Measurements from ENCODE around the gene CPM. TPM values are rescaled to one million over a fixed set of nuclear protein-coding genes. Genes with fewer than 3 reads are reported as not detected.
"Not testable (repeated sequence)": the region's sequence is repeated elsewhere in the genome, so short reads cannot be mapped to it uniquely, and the experiment has no call there.

The CPM gene
- total RNA-seq, 2 experiments from 2014 or later, result 0.34 to 0.58 TPM

GRCh38 chr12:68870011-68870410 is 63.0 kb downstream of the CPM start:
- H3K4me3 Mint-ChIP-seq, result no peak overlapping the region
- ChIA-PET POLR2A (no interaction called here), CTCF (interaction anchor here (2.9 kb wide), 1 partner anchor 200 kb away, joined by 12 read pairs; no protein-coding TSS in a partner anchor)
- no peaks in the 10 kb centered on the region for H3K36me3 Mint-ChIP-seq (ENCODE audit: low read depth)
- H3K27me3 Mint-ChIP-seq (ENCODE audit: low read depth), result peaks cover 5% of the 10 kb centered on the region
- H3K27ac Mint-ChIP-seq, result no peak overlapping the region
- no peaks in the 10 kb centered on the region for H3K9me3 Mint-ChIP-seq (ENCODE audit: insufficient read depth)
- no peaks in the 10 kb centered on the region for H3K4me1 Mint-ChIP-seq (ENCODE audit: low read depth)
- DNase-seq (no peak), ATAC-seq (no peak)

GRCh38 chr12:68868043-68868790 is 64.8 kb downstream of the CPM start:
- H3K27me3 Mint-ChIP-seq (ENCODE audit: low read depth), result peaks cover 3% of the 10 kb centered on the region
- no peaks in the 10 kb centered on the region for H3K9me3 Mint-ChIP-seq (ENCODE audit: insufficient read depth)
- no peaks in the 10 kb centered on the region for H3K36me3 Mint-ChIP-seq (ENCODE audit: low read depth)
- no peak overlapping the region for H3K27ac Mint-ChIP-seq
- H3K4me1 Mint-ChIP-seq (ENCODE audit: low read depth), result no peaks in the 10 kb centered on the region
- ChIA-PET POLR2A (no interaction called here), CTCF (interaction anchor here (0.6 to 2.9 kb wide), 3 partner anchors 202 to 386 kb away, joined by 4 to 12 read pairs (median 4); no protein-coding TSS in a partner anchor)
- ATAC-seq (no peak), DNase-seq (no peak)
- no peak overlapping the region for H3K4me3 Mint-ChIP-seq

DNA sequence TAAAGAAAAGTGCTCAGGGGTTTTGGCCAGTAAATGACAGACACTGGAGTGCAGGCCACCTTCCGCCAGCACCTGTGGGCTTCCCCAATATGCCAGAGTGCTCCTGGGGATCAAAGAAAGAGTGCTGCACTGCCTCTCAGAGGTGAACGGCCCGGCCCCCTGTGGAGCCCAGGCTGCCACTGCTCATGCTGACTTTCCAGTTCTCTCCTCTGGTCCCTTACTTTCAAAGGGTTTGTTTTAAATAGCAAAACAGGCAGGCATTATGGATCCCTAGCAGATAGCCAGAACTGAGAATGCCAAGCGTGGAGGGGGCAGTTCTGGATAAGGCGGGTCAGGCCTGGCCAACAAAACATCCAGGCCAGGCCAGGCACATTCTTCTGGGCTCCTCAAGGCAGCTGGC is 65.4 kb downstream of the CPM start:
- Mint-ChIP-seq H3K4me3 (no peak overlapping the region), H3K27me3 (ENCODE audit: low read depth) (peaks cover 3% of the 10 kb centered on the region), H3K9me3 (ENCODE audit: insufficient read depth) (no peaks in the 10 kb centered on the region), H3K27ac (no peak overlapping the region), H3K36me3 (ENCODE audit: low read depth) (no peaks in the 10 kb centered on the region), H3K4me1 (ENCODE audit: low read depth) (no peaks in the 10 kb centered on the region)
- POLR2A ChIA-PET, result no interaction called here
- CTCF ChIA-PET, result interaction anchor here (0.8 to 1.6 kb wide), 2 partner anchors 199 to 386 kb away, joined by 3 to 4 read pairs; no protein-coding TSS in a partner anchor
- ATAC-seq, result no peak
- DNase-seq, result no peak

DNA sequence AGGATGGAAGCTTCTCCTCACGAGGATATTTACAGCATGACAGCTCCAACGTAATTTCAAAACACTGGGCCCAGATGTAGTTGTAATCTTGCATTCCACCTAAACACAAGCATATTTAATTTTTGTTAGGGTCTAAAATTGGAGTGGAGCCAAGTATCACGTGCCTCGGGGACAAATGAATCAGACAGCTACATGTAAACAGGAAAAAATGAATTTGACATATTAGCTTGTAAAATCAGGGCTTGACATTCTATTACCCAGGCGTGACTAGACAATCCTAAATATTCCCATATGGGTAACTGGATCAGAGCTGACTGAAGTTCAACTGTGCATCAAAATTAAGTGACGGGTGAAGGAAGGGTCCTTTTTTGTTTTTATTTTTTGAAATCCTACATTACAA is 66.0 kb downstream of the CPM start:
- Mint-ChIP-seq H3K9me3 (ENCODE audit: insufficient read depth) (no peaks in the 10 kb centered on the region), H3K27me3 (ENCODE audit: low read depth) (peaks cover 3% of the 10 kb centered on the region), H3K27ac (no peak overlapping the region), H3K4me3 (no peak overlapping the region), H3K4me1 (ENCODE audit: low read depth) (no peaks in the 10 kb centered on the region), H3K36me3 (ENCODE audit: low read depth) (no peaks in the 10 kb centered on the region)
- POLR2A ChIA-PET, result no interaction called here
- ATAC-seq (no peak), DNase-seq (no peak)
- CTCF ChIA-PET, result interaction anchor here (0.8 to 1.6 kb wide), 4 partner anchors 199 to 387 kb away, joined by 3 to 4 read pairs (median 4); no protein-coding TSS in a partner anchor

DNA sequence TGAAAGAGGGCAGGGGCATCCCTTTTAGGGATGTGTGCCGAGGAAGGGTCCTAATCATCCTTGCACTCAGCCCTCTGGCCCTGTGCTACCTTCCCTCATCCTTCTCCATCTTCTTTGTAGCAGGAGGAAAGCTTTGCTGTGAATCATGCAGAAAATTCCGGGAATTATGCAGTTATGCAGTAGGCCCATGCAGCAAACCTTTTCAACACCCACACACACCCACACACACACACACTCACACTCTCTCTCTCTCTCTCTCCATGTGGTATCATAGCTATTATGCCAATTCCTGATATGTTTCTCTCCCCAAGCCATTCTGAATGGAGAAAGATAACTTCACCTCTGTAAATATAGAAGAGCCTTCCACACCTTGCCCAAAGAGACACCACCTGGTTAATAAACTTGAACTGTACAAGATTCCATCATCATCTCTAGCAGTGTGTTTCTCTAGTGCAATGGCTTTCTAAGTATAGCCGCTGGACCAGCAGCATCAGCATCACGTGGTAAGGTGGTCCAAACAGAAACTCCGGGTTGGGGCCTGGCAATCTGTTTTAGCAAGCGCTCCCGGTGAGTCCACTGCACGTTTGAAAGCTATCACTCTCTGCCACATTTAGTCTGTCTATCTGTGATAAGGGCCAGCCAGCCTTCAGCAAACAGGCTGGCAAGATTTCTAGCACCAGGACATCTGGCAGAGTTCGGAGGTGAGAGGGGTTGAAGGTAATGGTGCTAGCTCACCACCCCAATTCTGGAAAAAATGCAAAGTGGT is 67.4 kb downstream of the CPM start:
- no peak for ATAC-seq
- no peak overlapping the region for H3K4me3 Mint-ChIP-seq
- H3K27ac Mint-ChIP-seq, result no peak overlapping the region
- no peaks in the 10 kb centered on the region for H3K36me3 Mint-ChIP-seq (ENCODE audit: low read depth)
- no peaks in the 10 kb centered on the region for H3K9me3 Mint-ChIP-seq (ENCODE audit: insufficient read depth)
- H3K27me3 Mint-ChIP-seq (ENCODE audit: low read depth), result peaks cover 3% of the 10 kb centered on the region
- no peaks in the 10 kb centered on the region for H3K4me1 Mint-ChIP-seq (ENCODE audit: low read depth)
- ChIA-PET CTCF (interaction anchor here (1.5 kb wide), 1 partner anchor 204 kb away, joined by 3 read pairs; no protein-coding TSS in a partner anchor), POLR2A (no interaction called here)
- DNase-seq, result no peak

- H3K4me3 Mint-ChIP-seq, result no peak overlapping the region
- ChIA-PET CTCF (no interaction called here), POLR2A (no interaction called here)
- no peaks in the 10 kb centered on the region for H3K9me3 Mint-ChIP-seq (ENCODE audit: insufficient read depth)
- no peaks in the 10 kb centered on the region for H3K4me1 Mint-ChIP-seq (ENCODE audit: low read depth)
- H3K36me3 Mint-ChIP-seq (ENCODE audit: low read depth), result no peaks in the 10 kb centered on the region
- DNase-seq (no peak), ATAC-seq (no peak)
- no peak overlapping the region for H3K27ac Mint-ChIP-seq
- peaks cover 3% of the 10 kb centered on the region for H3K27me3 Mint-ChIP-seq (ENCODE audit: low read depth)
Observed at GRCh38 chr12:68864604-68865003, 68.4 kb downstream of the CPM start.

- H3K9me3 Mint-ChIP-seq (ENCODE audit: insufficient read depth); H3K4me3 Mint-ChIP-seq; H3K36me3 Mint-ChIP-seq (ENCODE audit: low read depth); POLR2A ChIA-PET; CTCF ChIA-PET; H3K27me3 Mint-ChIP-seq (ENCODE audit: low read depth); ATAC-seq; H3K4me1 Mint-ChIP-seq (ENCODE audit: low read depth); H3K27ac Mint-ChIP-seq: not testable (repeated sequence)
- DNase-seq, result peak; percentile 43
Observed at GRCh38 chr12:68863886-68864454, 69.0 kb downstream of the CPM start.

- POLR2A ChIA-PET, result no interaction called here
- CTCF ChIA-PET, result interaction anchor here (0.7 kb wide), 1 partner anchor 207 kb away, joined by 3 read pairs; no protein-coding TSS in a partner anchor
- Mint-ChIP-seq H3K27me3 (ENCODE audit: low read depth) (no peaks in the 10 kb centered on the region), H3K9me3 (ENCODE audit: insufficient read depth) (no peaks in the 10 kb centered on the region), H3K36me3 (ENCODE audit: low read depth) (no peaks in the 10 kb centered on the region), H3K27ac (no peak overlapping the region), H3K4me3 (no peak overlapping the region), H3K4me1 (ENCODE audit: low read depth) (no peaks in the 10 kb centered on the region)
- no peak for ATAC-seq
- DNase-seq, result no peak
Observed at GRCh38 chr12:68863109-68863770, 69.7 kb downstream of the CPM start.

GRCh38 chr12:68861890-68862289 is 71.1 kb downstream of the CPM start:
- no peak overlapping the region for H3K27ac Mint-ChIP-seq
- POLR2A ChIA-PET, result no interaction called here
- CTCF ChIA-PET, result no interaction called here
- no peak overlapping the region for H3K4me3 Mint-ChIP-seq
- no peaks in the 10 kb centered on the region for H3K4me1 Mint-ChIP-seq (ENCODE audit: low read depth)
- no peak for DNase-seq
- H3K27me3 Mint-ChIP-seq (ENCODE audit: low read depth), result no peaks in the 10 kb centered on the region
- no peaks in the 10 kb centered on the region for H3K36me3 Mint-ChIP-seq (ENCODE audit: low read depth)
- ATAC-seq, result no peak
- no peaks in the 10 kb centered on the region for H3K9me3 Mint-ChIP-seq (ENCODE audit: insufficient read depth)

GRCh38 chr12:68856510-68856909 is 76.5 kb downstream of the CPM start:
- Mint-ChIP-seq H3K4me1 (ENCODE audit: low read depth) (no peaks in the 10 kb centered on the region), H3K27me3 (ENCODE audit: low read depth) (peaks cover 9% of the 10 kb centered on the region), H3K36me3 (ENCODE audit: low read depth) (no peaks in the 10 kb centered on the region), H3K27ac (no peak overlapping the region), H3K9me3 (ENCODE audit: insufficient read depth) (no peaks in the 10 kb centered on the region), H3K4me3 (no peak overlapping the region)
- ChIA-PET POLR2A (no interaction called here), CTCF (no interaction called here)
- DNase-seq (no peak), ATAC-seq (no peak)

DNA sequence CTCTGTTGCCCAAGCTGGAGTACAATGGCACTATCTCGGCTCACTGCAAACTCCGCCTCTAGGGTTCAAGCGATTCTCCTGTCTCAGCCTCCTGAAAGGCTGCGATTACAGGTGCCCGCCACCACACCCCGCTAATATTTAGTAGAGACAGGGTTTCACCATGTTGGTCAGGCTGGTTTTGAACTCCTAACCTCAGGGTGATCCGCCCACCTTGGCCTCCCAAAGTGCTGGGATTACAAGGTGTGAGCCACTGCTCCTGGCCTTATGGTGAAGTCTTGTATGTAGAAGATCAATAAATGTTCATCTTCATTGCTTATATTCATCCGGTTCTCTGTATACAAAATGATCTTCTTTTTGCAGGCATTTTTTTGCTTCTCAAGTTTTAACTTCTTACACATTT is 77.2 kb downstream of the CPM start:
- Mint-ChIP-seq H3K27ac (no peak overlapping the region), H3K4me3 (no peak overlapping the region), H3K27me3 (ENCODE audit: low read depth) (peaks cover 9% of the 10 kb centered on the region), H3K4me1 (ENCODE audit: low read depth) (no peaks in the 10 kb centered on the region), H3K9me3 (ENCODE audit: insufficient read depth) (no peaks in the 10 kb centered on the region), H3K36me3 (ENCODE audit: low read depth) (no peaks in the 10 kb centered on the region)
- DNase-seq, result no peak
- ChIA-PET POLR2A (no interaction called here), CTCF (no interaction called here)
- ATAC-seq, result no peak

DNA sequence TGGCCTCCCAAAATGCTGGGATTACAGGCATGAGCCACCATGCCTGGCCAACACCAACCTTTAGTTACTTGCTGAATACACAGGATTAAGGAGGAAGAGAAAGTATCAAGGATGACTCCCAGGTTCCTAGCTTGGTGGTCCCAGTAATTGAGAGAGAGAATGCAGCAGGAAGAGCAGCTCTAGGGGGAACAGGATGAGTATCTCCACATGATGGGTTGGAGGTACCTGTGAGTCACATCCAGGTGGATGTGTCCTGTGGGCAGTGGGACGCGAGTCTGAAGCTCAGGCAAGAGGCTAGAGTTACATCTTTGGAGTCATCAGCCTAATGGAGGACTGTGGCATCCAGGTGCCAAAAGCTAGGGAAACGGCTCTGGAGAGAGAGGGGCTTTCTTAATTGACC is 77.9 kb downstream of the CPM start:
- Mint-ChIP-seq H3K27me3 (ENCODE audit: low read depth) (peaks cover 9% of the 10 kb centered on the region), H3K4me1 (ENCODE audit: low read depth) (no peaks in the 10 kb centered on the region), H3K27ac (no peak overlapping the region), H3K9me3 (ENCODE audit: insufficient read depth) (no peaks in the 10 kb centered on the region), H3K36me3 (ENCODE audit: low read depth) (no peaks in the 10 kb centered on the region), H3K4me3 (no peak overlapping the region)
- CTCF ChIA-PET, result interaction anchor here (1.0 kb wide), 1 partner anchor 25 kb away, joined by 3 read pairs; no protein-coding TSS in a partner anchor
- DNase-seq (no peak), ATAC-seq (no peak)
- POLR2A ChIA-PET, result no interaction called here
